Vagina (tissue), 2 donors: Measurements from ENCODE around the gene L3MBTL1. TPM values are rescaled to one million over a fixed set of nuclear protein-coding genes. Genes with fewer than 3 reads are reported as not detected.

Experiments
- DNase-seq, 2 donors: peaks; one replicate each; pipeline ENCODE4 v3.0.0-alpha.2; 2017; ENCODE audit errors: extremely low spot score in 2 of 2
- H3K27ac ChIP-seq: fragments of 200-600 bp; sonication (generic); one replicate; pipeline ENCODE4 v1.5.1; 2019
- H3K27me3 ChIP-seq: fragments of 200-600 bp; sonication (generic); one replicate; pipeline ENCODE4 v1.5.1; 2019
- H3K36me3 ChIP-seq, 2 donors: fragments of 200-600 bp; sonication (generic); one replicate each; pipeline ENCODE4 v1.5.1; 2017 to 2019
- H3K4me1 ChIP-seq: fragments of 200-600 bp; sonication (generic); one replicate; pipeline ENCODE4 v1.5.1; 2019
- H3K4me3 ChIP-seq, 2 donors: fragments of 200-600 bp; sonication (generic); 1 replicate in 1 of 2; 2 replicates in 1 of 2; pipeline ENCODE4 v1.5.1; 2016 to 2019
- H3K9me3 ChIP-seq: fragments of 200-600 bp; sonication (generic); one replicate; pipeline ENCODE4 v1.5.1; 2019
- POLR2A ChIP-seq, 2 donors: fragments of 450-650 bp; IDR thresholded peaks; one replicate each; pipeline ENCODE4 v1.6.1; 2017; ENCODE audit warnings: antibody characterized with exemption in 2 of 2, mild to moderate bottlenecking in 2 of 2, moderate library complexity in 2 of 2
- POLR2AphosphoS5 ChIP-seq, 2 donors: sonication (generic); formaldehyde crosslinking; IDR thresholded peaks; one replicate each; pipeline ENCODE4 v1.9.0; 2017; ENCODE audit warnings: antibody characterized with exemption in 2 of 2, mild to moderate bottlenecking in 2 of 2, low read depth in 1 of 2; ENCODE audit not compliant: insufficient read depth in 1 of 2
- intact Hi-C: fragments of 100-400 bp; cut with DNase I; formaldehyde crosslinking; loops from one replicate; pipeline ENCODE4 v1.15.1; 2023
- small RNA-seq: library from RNA; depleted of rRNA; stranded (forward); fragments of <200 nt; gene quantifications from one replicate; pipeline ENCODE3, GENCODE V24; 2016
- total RNA-seq: library from RNA; depleted of rRNA; stranded (reverse); fragments of >200 nt; gene quantifications from one replicate; pipeline ENCODE4 v1.2.3, GENCODE V29; 2016
- TF ChIP-seq, protein P1 (sequence below), 3 experiments: fragments of 450-650 bp in 2 of 3; fragments of 200-600 bp in 1 of 3; sonication (generic) in 1 of 3; IDR thresholded peaks; one replicate each; pipeline ENCODE4 v1.5.1; 2017 to 2019; ENCODE audit warnings: antibody characterized with exemption in 3 of 3, mild to moderate bottlenecking in 2 of 3, moderate library complexity in 2 of 3

L3MBTL1 gene
- total RNA-seq, 1 donor from 2014 or later = 20.9 TPM

GRCh38 chr20:43590392-43591303, 83.2 kb downstream of the L3MBTL1 start, which contains the start of gene IFT52:
IFT52 (plus strand) TSS chr20:43590937; CDS start chr20:43594699, 3,762 bp downstream.
- peak within 1 kb of the TSS; percentile 81 to 95 for H3K4me3 ChIP-seq
- H3K9me3 ChIP-seq = no peaks in the 10 kb centered on the region
- TF ChIP-seq, protein P1, sequence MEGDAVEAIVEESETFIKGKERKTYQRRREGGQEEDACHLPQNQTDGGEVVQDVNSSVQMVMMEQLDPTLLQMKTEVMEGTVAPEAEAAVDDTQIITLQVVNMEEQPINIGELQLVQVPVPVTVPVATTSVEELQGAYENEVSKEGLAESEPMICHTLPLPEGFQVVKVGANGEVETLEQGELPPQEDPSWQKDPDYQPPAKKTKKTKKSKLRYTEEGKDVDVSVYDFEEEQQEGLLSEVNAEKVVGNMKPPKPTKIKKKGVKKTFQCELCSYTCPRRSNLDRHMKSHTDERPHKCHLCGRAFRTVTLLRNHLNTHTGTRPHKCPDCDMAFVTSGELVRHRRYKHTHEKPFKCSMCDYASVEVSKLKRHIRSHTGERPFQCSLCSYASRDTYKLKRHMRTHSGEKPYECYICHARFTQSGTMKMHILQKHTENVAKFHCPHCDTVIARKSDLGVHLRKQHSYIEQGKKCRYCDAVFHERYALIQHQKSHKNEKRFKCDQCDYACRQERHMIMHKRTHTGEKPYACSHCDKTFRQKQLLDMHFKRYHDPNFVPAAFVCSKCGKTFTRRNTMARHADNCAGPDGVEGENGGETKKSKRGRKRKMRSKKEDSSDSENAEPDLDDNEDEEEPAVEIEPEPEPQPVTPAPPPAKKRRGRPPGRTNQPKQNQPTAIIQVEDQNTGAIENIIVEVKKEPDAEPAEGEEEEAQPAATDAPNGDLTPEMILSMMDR (IDR thresholded peaks at IDR 0.05) = no peak
- TF ChIP-seq POLR2AphosphoS5 (IDR thresholded peaks at IDR 0.05; ENCODE audit: insufficient read depth in 1 of 2, low read depth in 1 of 2) = peak; percentile 92 to 96
- TF ChIP-seq POLR2A (IDR thresholded peaks at IDR 0.05) = peak in 1 of 2 donors; percentile 38
- H3K27ac ChIP-seq = peak within 1 kb of the TSS; percentile 82
- intact Hi-C loops = no loop called here
- H3K27me3 ChIP-seq = no peaks in the 10 kb centered on the region
- DNase-seq = peak in 1 of 2 donors; percentile 91
- peaks cover 20% of the 10 kb centered on the region for H3K4me1 ChIP-seq
- H3K36me3 ChIP-seq = peaks cover 0 to 11% of the 10 kb centered on the region in 2 donors

Small RNA genes within 50 kb of the gene (small RNA-seq; reads per million reads assigned to genes)
- not detected for gene RNU6-1251P

Other genes starting within 250 kb of the L3MBTL1 start
- gene SRSF6, start 49.8 kb upstream of the L3MBTL1 start, total RNA-seq = 112 TPM
- 5.4 TPM for gene SGK2, start 51.3 kb downstream of the L3MBTL1 start, total RNA-seq
- 28.0 TPM for gene IFT52, start 83.2 kb downstream of the L3MBTL1 start, total RNA-seq
- gene MYBL2, start 159.4 kb downstream of the L3MBTL1 start, total RNA-seq = 1.7 TPM
- not detected for gene GTSF1L, start 219.3 kb downstream of the L3MBTL1 start, total RNA-seq